LNCAP (cell line): ENCODE results near the gene TTN.

Source experiments
- TF ChIP-seq, protein P1 (sequence below): fragments of 450-650 bp; IDR thresholded peaks from 2 replicates; pipeline ENCODE4 v1.5.1; 2017; ENCODE audit warnings: mild to moderate bottlenecking

TTN gene

DNA sequence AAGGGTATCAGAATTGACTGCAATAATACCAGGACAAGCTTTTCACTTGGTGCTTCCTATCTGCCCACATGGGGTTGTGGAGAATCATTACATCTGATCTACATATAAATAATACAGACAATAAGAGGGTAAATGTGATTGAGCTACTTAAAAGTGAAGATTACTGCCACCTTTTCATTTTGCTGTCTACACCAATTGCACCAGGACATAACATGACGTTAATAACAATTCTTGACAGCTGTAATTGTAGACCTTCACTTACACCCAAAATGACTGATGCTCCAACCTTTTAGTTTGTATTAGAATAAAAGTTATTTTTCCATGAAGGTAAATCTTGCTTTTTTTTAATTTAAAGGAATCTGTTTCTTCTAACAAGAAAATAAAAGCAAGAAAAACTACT is 36.5 kb upstream of the TTN start:
- TF ChIP-seq, protein P1, sequence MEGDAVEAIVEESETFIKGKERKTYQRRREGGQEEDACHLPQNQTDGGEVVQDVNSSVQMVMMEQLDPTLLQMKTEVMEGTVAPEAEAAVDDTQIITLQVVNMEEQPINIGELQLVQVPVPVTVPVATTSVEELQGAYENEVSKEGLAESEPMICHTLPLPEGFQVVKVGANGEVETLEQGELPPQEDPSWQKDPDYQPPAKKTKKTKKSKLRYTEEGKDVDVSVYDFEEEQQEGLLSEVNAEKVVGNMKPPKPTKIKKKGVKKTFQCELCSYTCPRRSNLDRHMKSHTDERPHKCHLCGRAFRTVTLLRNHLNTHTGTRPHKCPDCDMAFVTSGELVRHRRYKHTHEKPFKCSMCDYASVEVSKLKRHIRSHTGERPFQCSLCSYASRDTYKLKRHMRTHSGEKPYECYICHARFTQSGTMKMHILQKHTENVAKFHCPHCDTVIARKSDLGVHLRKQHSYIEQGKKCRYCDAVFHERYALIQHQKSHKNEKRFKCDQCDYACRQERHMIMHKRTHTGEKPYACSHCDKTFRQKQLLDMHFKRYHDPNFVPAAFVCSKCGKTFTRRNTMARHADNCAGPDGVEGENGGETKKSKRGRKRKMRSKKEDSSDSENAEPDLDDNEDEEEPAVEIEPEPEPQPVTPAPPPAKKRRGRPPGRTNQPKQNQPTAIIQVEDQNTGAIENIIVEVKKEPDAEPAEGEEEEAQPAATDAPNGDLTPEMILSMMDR = no peak

DNA sequence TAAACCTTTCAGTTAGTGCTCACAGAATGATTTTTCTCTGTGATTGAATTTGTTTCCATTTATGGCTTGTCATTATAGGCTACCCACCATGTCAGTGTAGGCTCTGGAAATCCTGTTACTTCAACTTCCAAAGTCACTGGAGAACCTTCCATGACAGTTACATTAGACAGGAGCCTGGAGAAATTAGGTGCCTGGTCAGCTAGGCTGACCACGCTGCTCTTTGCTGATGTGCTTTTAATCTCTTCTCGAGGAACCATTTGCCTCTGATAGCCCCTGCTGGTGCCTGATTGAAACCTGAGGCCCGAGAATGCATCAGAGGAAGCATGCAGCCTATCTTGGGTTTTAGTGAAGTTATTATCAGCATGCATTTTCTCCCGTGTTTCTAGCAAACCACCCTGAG is 29.6 kb upstream of the TTN start:
- TF ChIP-seq, protein P1 = no peak

DNA sequence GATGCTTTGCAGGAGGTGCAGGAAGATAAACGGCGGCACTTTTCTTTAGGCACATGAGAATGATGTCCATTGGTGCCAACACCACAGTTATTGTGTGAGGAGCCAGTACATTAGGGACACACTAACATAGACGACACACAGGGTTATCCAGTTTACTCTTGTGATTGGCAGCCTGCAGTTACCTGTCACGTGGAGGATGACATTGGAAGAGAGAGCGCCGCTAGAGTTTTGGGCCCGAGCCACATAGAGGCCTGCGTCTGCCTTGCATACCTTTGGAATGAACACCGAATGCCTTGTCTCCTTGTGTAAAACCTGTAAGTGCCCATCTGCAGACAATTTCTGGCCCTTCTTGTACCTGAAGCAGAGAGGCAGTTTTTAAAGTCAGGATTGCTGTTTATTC is 26.9 kb upstream of the TTN start:
- TF ChIP-seq, protein P1 = no peak

DNA sequence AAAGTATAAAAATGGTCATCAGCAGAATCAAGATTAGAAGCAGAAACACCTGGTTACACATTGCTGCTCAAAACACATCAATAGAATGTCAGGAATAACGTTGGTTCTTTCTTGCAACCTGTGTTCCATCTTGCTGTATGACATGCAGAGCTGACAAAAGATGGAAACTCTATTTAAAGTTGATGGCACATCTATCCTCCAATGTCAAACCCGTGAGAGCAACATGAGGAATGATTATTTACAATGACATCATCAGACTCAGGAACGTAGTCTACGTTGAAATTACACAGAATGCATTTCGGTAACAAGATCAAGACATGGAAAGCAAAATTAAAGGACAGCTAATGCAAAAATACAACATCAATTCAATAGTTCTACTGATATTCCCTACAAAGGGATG is 26.2 kb upstream of the TTN start:
- TF ChIP-seq, protein P1 = no peak

DNA sequence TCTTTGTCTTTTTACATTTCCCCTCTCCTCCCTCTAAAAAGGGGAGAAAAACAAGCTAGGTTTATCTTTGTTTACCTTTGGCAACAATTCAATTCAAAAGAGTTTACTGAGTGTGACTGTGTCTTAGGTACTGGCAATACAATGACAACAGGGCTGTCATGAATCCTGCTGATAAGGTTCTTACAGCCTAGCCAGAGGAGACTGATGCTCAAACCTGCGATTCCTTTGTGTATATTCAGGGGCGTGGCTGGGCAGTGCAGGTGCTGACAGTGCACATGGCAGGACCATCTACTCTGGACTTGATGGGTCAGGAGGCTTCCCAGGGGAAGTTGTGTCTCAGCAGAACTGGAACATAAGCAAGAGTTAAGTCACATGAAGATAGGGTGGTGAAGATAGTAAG is 23.2 kb upstream of the TTN start:
- TF ChIP-seq, protein P1 = no peak

DNA sequence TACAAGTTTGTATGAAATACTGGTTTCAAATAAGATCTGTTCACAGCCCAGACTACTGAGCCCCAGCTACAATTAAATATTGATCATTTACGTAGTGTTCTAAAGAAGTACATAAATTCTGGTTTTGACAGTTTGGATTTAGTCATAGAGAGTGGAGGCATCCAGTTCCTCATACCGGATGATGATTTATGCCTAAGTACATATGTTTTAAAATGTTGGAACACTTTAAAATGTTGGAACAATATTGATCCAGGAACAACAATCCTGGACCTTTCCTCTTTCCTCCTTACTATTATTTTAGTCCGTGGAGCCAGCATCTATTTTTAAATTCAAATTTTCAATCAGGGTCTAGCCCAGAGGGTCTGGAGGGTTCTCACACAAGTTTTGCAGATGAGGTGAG is 22.8 kb upstream of the TTN start:
- TF ChIP-seq, protein P1 = no peak

DNA sequence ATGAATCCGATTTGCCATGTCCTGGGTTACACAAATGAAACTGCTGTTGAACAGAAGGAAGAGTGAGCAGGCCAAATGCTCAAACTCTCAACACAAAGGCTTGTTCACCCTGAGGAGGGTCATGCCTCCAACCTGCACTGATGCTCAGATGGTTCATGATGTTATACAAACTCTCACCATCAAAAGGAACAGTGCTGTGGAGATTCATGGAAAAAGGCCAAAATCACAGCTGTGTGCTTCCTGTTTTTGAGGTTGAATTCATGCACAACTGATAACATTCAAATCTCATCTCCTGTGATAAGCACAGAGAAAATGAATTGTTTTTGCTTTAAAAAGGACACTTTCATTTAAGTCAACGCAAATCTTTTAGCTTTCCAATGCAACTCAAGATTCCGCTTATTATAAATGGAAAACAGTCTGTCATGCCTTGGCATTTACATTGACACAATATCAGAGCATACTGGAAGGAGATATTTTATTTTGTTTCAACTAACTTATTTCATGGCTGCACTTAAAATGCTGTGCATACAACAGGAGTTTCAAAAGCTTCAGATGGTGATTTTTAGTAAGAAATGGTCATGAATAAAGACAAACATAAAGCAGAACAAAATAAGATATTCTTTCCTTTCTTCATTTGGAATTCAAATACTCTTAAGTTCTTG is 22.2 kb upstream of the TTN start:
- TF ChIP-seq, protein P1 = no peak

DNA sequence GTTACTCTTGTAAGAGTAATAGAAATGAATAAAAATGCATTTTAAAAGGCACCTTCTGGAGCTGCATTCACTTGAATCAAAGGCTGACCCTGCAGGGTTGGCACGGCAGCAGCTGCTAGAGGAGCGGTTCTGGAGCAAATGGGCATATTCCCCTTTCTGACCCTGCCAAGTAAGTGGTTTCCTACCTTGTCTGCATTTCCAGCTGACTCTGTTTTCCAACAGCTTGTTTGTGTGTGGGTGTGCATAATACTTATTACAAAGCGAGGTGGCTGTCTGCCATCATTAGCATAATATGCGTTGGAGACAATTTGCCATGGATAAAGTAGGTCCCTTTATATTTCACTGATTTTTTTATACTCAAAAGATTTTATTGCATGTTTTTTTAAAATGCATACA is 21.3 kb upstream of the TTN start:
- TF ChIP-seq, protein P1 = no peak
